NCI-H2029 (cell line): ENCODE results near the gene GTSF1L.
A peak's percentile ranks its signal among the peaks of the same experiment; 100 is the strongest.

Experiments used
- DNase-seq: peaks from one replicate; lab custom pipeline; 2025; lab: John Stamatoyannopoulos, UW

Gene GTSF1L

GRCh38 chr20:43716757-43717615 is 9.8 kb downstream of the GTSF1L start:
- no peak for DNase-seq

GRCh38 chr20:43716123-43716522 is 10.7 kb downstream of the GTSF1L start:
- DNase-seq = no peak

- DNase-seq = no peak
Measured at GRCh38 chr20:43715511-43715910, 11.3 kb downstream of the GTSF1L start.

- DNase-seq = no peak
Measured at GRCh38 chr20:43715044-43715443, 11.8 kb downstream of the GTSF1L start.

- DNase-seq = no peak
Measured at GRCh38 chr20:43711098-43711654, 15.6 kb downstream of the GTSF1L start.

- no peak for DNase-seq
Measured at GRCh38 chr20:43710370-43711044, 16.3 kb downstream of the GTSF1L start.

- no peak for DNase-seq
Measured at GRCh38 chr20:43702502-43702901, 24.3 kb downstream of the GTSF1L start.

GRCh38 chr20:43700627-43701026 is 26.2 kb downstream of the GTSF1L start:
- DNase-seq = no peak

- no peak for DNase-seq
Measured at GRCh38 chr20:43699941-43700565, 26.7 kb downstream of the GTSF1L start.

GRCh38 chr20:43695571-43695970 is 31.2 kb downstream of the GTSF1L start:
- no peak for DNase-seq

GRCh38 chr20:43694763-43695162 is 32.0 kb downstream of the GTSF1L start:
- DNase-seq = no peak

- no peak for DNase-seq
Measured at GRCh38 chr20:43691928-43692524, 34.8 kb downstream of the GTSF1L start.

GRCh38 chr20:43690943-43691598 is 35.7 kb downstream of the GTSF1L start:
- DNase-seq = no peak

- DNase-seq = no peak
Measured at GRCh38 chr20:43689165-43689564, 37.6 kb downstream of the GTSF1L start.

GRCh38 chr20:43686820-43687219 is 40.0 kb downstream of the GTSF1L start:
- no peak for DNase-seq

GRCh38 chr20:43682446-43682845 is 44.4 kb downstream of the GTSF1L start:
- no peak for DNase-seq

- DNase-seq = no peak
Measured at GRCh38 chr20:43681991-43682410, 44.8 kb downstream of the GTSF1L start.

- DNase-seq = peak; percentile 13
Measured at GRCh38 chr20:43681468-43681942, 45.3 kb downstream of the GTSF1L start.

GRCh38 chr20:43680981-43681380 is 45.8 kb downstream of the GTSF1L start:
- DNase-seq = no peak

GRCh38 chr20:43676368-43676767 is 50.4 kb downstream of the GTSF1L start:
- no peak for DNase-seq
